ENCODE data around the gene CLEC10A. TPM values are rescaled to one million over a fixed set of nuclear protein-coding genes. Genes with fewer than 3 reads are reported as not detected.

The CLEC10A gene
- total and polyA plus RNA-seq, 10 of the 15 experiments (the other 5 are each of a cell fraction or from before 2014, with no cell fraction given), result not detected

- peak; percentile 74 for TF ChIP-seq ZNF687 (IDR thresholded peaks at IDR 0.05)
- peak; percentile 97 for TF ChIP-seq MEF2B (IDR thresholded peaks at IDR 0.05; ENCODE audit: partially characterized antibody, poor library complexity, severe bottlenecking)
- no peak for TF ChIP-seq ZNF274 (IDR thresholded peaks at IDR 0.05; ENCODE audit: insufficient read depth, insufficient read length)
- TF ChIP-seq MAX (IDR thresholded peaks at IDR 0.05; ENCODE audit: low read depth, low read length), result peak; percentile 63; the same call in 1 of the 2 replicates
- 0 out of 2 replicates have a peak, but pooled peaks have one; percentile 19 for TF ChIP-seq TARDBP (IDR thresholded peaks at IDR 0.05; ENCODE audit: borderline replicate concordance)
- 0 out of 2 replicates have a peak, but pooled peaks have one; percentile 29 for TF ChIP-seq CHD2 (IDR thresholded peaks at IDR 0.05; ENCODE audit: borderline replicate concordance, low read depth, low read length)
- TF ChIP-seq IKZF1 (conservative IDR thresholded peaks at IDR 0.05), result peak; percentile 51
- no peak for TF ChIP-seq RUNX3 (IDR thresholded peaks at IDR 0.05; ENCODE audit: low read length)
- no peak for TF ChIP-seq SMARCA5 (IDR thresholded peaks at IDR 0.05)
- 0 out of 3 replicates have a peak, but pooled peaks of 1 of the 2 experiments have one; percentile 58 for TF ChIP-seq EGR1 (IDR thresholded peaks at IDR 0.05; ENCODE audit: borderline replicate concordance in 1 of 2, low read depth in 2 of 2, low read length in 2 of 2)
- TF ChIP-seq YBX1 (IDR thresholded peaks at IDR 0.05), result no peak
- no peak for TF ChIP-seq KLF5 (IDR thresholded peaks at IDR 0.05; ENCODE audit: partially characterized antibody)
- 0 out of 2 replicates have a peak, but pooled peaks have one; percentile 28 for TF ChIP-seq NBN (IDR thresholded peaks at IDR 0.05)
- no peak for TF ChIP-seq KAT2A (conservative IDR thresholded peaks at IDR 0.05; ENCODE audit: control insufficient read depth, low read depth, low read length)
- no peak for TF ChIP-seq TCF3 (IDR thresholded peaks at IDR 0.05; ENCODE audit: borderline replicate concordance, insufficient read depth, low read depth, low read length)
- TF ChIP-seq BACH1 (IDR thresholded peaks at IDR 0.05; ENCODE audit: borderline replicate concordance), result 0 out of 2 replicates have a peak, but pooled peaks have one; percentile 23
- no peak for TF ChIP-seq MTA3 (IDR thresholded peaks at IDR 0.05; ENCODE audit: borderline replicate concordance, low read length)
- peak; percentile 41; the same call in 1 of the 2 replicates for TF ChIP-seq CREM (IDR thresholded peaks at IDR 0.05; ENCODE audit: low read depth)
- no peak for TF ChIP-seq NRF1 (conservative IDR thresholded peaks at IDR 0.05; ENCODE audit: low read depth, low read length)
These were observed 36.4 kb downstream of the CLEC10A start, which contains the start of gene SLC16A11 (continued) for GRCh38 chr17:7043497-7044198.
